Neural cell (in vitro differentiated cells): ENCODE measurements around the gene ZNF362. TPM values are rescaled to one million over a fixed set of nuclear protein-coding genes. Genes with fewer than 3 reads are reported as not detected.

Experiments
- H2AFZ ChIP-seq: fragments of 200-600, 300-800 bp; sonication (generic), shearing (Covaris generic); 2 replicates; pipeline ENCODE4 v1.6.0; 2014; ENCODE audit warnings: low read depth, mild to moderate bottlenecking, antibody characterized with exemption, low read length, moderate library complexity
- H3F3A ChIP-seq: fragments of 200-600 bp; shearing (Covaris generic); 2 replicates; pipeline ENCODE4 v1.6.1; 2016; ENCODE audit warnings: mild to moderate bottlenecking, moderate library complexity, mixed read lengths, antibody characterized with exemption, low read length; ENCODE audit not compliant: insufficient read depth, poor library complexity, severe bottlenecking
- H3K27ac ChIP-seq: fragments of 200-600, 300-800 bp; sonication (generic), shearing (Covaris generic); 2 replicates; pipeline ENCODE4 v1.5.1; 2014; ENCODE audit warnings: mild to moderate bottlenecking, low read length, moderate library complexity
- H3K27me3 ChIP-seq: fragments of 300-800, 200-600 bp; sonication (generic), shearing (Covaris generic); 2 replicates; pipeline ENCODE4 v1.6.0; 2014; ENCODE audit warnings: mild to moderate bottlenecking, low read depth, low read length, moderate library complexity; ENCODE audit not compliant: insufficient read depth
- H3K36me3 ChIP-seq: fragments of 300-800, 200-600 bp; sonication (generic), shearing (Covaris generic); 2 replicates; pipeline ENCODE4 v1.5.1; 2014; ENCODE audit warnings: mild to moderate bottlenecking, antibody characterized with exemption, low read length, moderate library complexity; ENCODE audit not compliant: insufficient read depth
- H3K4me2 ChIP-seq: fragments of 300-800, 200-600 bp; sonication (generic), shearing (Covaris generic); 2 replicates; pipeline ENCODE4 v1.6.0; 2014; ENCODE audit warnings: mild to moderate bottlenecking, low read length
- H3K4me3 ChIP-seq: fragments of 300-800, 200-600 bp; sonication (generic), shearing (Covaris generic); 2 replicates; pipeline ENCODE4 v1.5.1; 2014; ENCODE audit warnings: mild to moderate bottlenecking, low read length, moderate library complexity
- H3K79me2 ChIP-seq: fragments of 200-600 bp; shearing (Covaris generic); replicated peaks from 2 replicates; pipeline ENCODE4 v1.6.0; 2014; ENCODE audit warnings: mild to moderate bottlenecking, low read length, moderate library complexity; ENCODE audit not compliant: insufficient read depth
- H3K9ac ChIP-seq: fragments of 300-800, 200-600 bp; sonication (generic), shearing (Covaris generic); 2 replicates; pipeline ENCODE4 v1.6.1; 2016; ENCODE audit warnings: mild to moderate bottlenecking, low read length, mixed read lengths
- H3K9me2 ChIP-seq: fragments of 200-600 bp; shearing (Covaris generic); 2 replicates; pipeline ENCODE4 v1.6.1; 2016; ENCODE audit warnings: mild to moderate bottlenecking, low read length, mixed read lengths; ENCODE audit not compliant: insufficient read depth
- H3K9me3 ChIP-seq: fragments of 200-600, 300-800 bp; sonication (generic), shearing (Covaris generic); 2 replicates; pipeline ENCODE4 v1.6.1; 2016; ENCODE audit warnings: mild to moderate bottlenecking, mixed run types, low read length, moderate library complexity, mixed read lengths
- H4K20me1 ChIP-seq: fragments of 200-600 bp; shearing (Covaris generic); 2 replicates; pipeline ENCODE4 v1.6.1; 2016; ENCODE audit warnings: mild to moderate bottlenecking, mixed run types; ENCODE audit not compliant: insufficient read depth
- EP300 ChIP-seq: fragments of 450-650 bp; conservative IDR thresholded peaks from 2 replicates; pipeline ENCODE4 v1.6.1; 2014; ENCODE audit warnings: antibody characterized with exemption, mild to moderate bottlenecking, moderate library complexity; ENCODE audit not compliant: poor library complexity, severe bottlenecking
- EZH2 ChIP-seq: fragments of 200-600, 300-800 bp; shearing (Covaris generic), sonication (generic); IDR thresholded peaks from 2 replicates; pipeline ENCODE4 v1.6.1; 2014; ENCODE audit warnings: antibody characterized with exemption, low read length, borderline replicate concordance, mild to moderate bottlenecking; ENCODE audit not compliant: insufficient read depth, poor library complexity, severe bottlenecking
- MXI1 ChIP-seq: fragments of 450-650 bp; conservative IDR thresholded peaks from 2 replicates; pipeline ENCODE4 v1.6.1; 2014; ENCODE audit warnings: antibody characterized with exemption, mild to moderate bottlenecking; ENCODE audit not compliant: poor library complexity, severe bottlenecking
- POLR2AphosphoS5 ChIP-seq: IDR thresholded peaks from 2 replicates; pipeline ENCODE4 v1.6.1; 2012
- RAD21 ChIP-seq: fragments of 450-650 bp; conservative IDR thresholded peaks from 2 replicates; pipeline ENCODE4 v1.6.1; 2014; ENCODE audit warnings: antibody characterized with exemption, mild to moderate bottlenecking, moderate library complexity
- SMC3 ChIP-seq: fragments of 450-650 bp; conservative IDR thresholded peaks from 2 replicates; pipeline ENCODE4 v1.6.1; 2014; ENCODE audit warnings: antibody characterized with exemption, mild to moderate bottlenecking, moderate library complexity; ENCODE audit not compliant: poor library complexity
- TAF1 ChIP-seq: IDR thresholded peaks from 2 replicates; pipeline ENCODE4 v1.6.1; 2012; ENCODE audit warnings: low read depth
- polyA plus RNA-seq: library from polyadenylated mRNA; depleted of rRNA; stranded (reverse); fragments of >200 nt; gene quantifications from 2 replicates; pipeline ENCODE4 v1.2.3, GENCODE V29; 2014
- TF ChIP-seq, protein P1 (sequence below): fragments of 450-650 bp; IDR thresholded peaks from 2 replicates; pipeline ENCODE4 v1.5.1; 2014; ENCODE audit warnings: antibody characterized with exemption, mild to moderate bottlenecking, moderate library complexity; ENCODE audit not compliant: poor library complexity, severe bottlenecking
- TF ChIP-seq, protein P2 (sequence below): IDR thresholded peaks from 2 replicates; pipeline ENCODE4 v1.6.1; 2012; ENCODE audit warnings: borderline replicate concordance

The ZNF362 gene
- polyA plus RNA-seq, 1 donor from 2014 or later: 17.6 TPM

DNA sequence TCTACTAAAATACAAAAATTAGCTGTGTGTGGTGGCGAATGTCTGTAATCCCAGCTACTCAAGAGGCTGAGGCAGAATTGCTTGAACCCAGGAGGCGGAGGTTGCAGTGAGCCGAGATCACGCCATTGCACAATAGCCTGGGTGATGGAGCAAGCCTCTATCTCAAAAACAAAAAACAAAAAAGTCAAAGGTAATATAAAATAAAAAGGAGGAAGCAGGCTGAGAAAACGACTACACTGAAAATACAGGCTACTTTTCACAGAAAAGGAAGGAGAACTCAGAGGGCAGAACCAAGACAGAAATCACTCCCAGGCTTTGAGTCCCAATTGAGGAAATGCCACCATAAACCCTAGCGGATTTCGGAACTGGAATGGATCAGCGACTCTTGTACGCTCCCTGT, 70.5 kb downstream of the ZNF362 start:
- Histone ChIP-seq H3F3A (no peaks in the 10 kb centered on the region), H3K4me3 (no peak overlapping the region), H3K27me3 (no peaks in the 10 kb centered on the region), H3K36me3 (peaks cover 48% of the 10 kb centered on the region), H2AFZ (no peak overlapping the region), H4K20me1 (peaks cover 13% of the 10 kb centered on the region), H3K4me2 (no peak overlapping the region), H3K79me2 (peaks cover 5% of the 10 kb centered on the region), H3K9me2 (no peaks in the 10 kb centered on the region), H3K27ac (no peak overlapping the region), H3K9ac (no peak overlapping the region), H3K9me3 (no peaks in the 10 kb centered on the region)
- TF ChIP-seq RAD21 (no peak), EP300 (no peak), MXI1 (no peak), SMC3 (no peak), EZH2 (no peak), TAF1 (no peak), POLR2AphosphoS5 (no peak)
- TF ChIP-seq, protein P1, sequence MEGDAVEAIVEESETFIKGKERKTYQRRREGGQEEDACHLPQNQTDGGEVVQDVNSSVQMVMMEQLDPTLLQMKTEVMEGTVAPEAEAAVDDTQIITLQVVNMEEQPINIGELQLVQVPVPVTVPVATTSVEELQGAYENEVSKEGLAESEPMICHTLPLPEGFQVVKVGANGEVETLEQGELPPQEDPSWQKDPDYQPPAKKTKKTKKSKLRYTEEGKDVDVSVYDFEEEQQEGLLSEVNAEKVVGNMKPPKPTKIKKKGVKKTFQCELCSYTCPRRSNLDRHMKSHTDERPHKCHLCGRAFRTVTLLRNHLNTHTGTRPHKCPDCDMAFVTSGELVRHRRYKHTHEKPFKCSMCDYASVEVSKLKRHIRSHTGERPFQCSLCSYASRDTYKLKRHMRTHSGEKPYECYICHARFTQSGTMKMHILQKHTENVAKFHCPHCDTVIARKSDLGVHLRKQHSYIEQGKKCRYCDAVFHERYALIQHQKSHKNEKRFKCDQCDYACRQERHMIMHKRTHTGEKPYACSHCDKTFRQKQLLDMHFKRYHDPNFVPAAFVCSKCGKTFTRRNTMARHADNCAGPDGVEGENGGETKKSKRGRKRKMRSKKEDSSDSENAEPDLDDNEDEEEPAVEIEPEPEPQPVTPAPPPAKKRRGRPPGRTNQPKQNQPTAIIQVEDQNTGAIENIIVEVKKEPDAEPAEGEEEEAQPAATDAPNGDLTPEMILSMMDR: no peak
- TF ChIP-seq, protein P2, sequence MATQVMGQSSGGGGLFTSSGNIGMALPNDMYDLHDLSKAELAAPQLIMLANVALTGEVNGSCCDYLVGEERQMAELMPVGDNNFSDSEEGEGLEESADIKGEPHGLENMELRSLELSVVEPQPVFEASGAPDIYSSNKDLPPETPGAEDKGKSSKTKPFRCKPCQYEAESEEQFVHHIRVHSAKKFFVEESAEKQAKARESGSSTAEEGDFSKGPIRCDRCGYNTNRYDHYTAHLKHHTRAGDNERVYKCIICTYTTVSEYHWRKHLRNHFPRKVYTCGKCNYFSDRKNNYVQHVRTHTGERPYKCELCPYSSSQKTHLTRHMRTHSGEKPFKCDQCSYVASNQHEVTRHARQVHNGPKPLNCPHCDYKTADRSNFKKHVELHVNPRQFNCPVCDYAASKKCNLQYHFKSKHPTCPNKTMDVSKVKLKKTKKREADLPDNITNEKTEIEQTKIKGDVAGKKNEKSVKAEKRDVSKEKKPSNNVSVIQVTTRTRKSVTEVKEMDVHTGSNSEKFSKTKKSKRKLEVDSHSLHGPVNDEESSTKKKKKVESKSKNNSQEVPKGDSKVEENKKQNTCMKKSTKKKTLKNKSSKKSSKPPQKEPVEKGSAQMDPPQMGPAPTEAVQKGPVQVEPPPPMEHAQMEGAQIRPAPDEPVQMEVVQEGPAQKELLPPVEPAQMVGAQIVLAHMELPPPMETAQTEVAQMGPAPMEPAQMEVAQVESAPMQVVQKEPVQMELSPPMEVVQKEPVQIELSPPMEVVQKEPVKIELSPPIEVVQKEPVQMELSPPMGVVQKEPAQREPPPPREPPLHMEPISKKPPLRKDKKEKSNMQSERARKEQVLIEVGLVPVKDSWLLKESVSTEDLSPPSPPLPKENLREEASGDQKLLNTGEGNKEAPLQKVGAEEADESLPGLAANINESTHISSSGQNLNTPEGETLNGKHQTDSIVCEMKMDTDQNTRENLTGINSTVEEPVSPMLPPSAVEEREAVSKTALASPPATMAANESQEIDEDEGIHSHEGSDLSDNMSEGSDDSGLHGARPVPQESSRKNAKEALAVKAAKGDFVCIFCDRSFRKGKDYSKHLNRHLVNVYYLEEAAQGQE: no peak

DNA sequence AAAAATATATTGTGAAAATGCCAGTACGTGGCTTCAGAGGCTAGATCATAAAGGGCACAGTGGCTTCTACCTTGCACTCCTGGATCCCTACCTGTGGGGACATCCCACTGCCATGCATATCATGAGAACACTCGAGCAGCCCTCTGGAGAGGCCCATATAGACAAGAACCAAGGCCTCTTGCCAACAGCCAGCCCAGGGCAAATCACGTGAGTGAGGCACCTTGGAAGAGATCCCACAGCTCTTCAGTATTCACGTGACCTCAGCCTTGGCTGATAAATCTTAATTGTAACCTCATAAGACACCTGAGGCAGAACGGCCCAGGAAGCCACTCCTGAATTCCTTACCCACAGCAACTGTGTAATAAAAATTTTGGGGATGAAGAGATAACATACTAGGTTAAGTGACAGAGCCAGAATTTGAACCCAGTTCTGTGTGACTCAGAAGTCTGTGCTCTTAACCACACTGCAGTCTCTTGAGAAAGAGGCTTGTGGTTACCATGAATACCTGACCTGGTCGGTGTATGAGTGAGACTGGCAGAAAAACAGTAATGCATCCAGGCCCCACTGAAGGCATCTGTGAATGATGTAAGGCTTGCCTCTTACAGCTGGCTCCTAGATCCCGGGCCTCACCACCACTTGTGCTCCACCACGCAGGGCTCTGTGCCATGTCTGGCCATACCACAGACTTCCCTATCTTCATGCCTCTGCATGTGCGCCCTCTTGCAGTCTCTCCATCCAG, 71.5 kb downstream of the ZNF362 start:
- H3K4me3 ChIP-seq: no peak overlapping the region
- H3K79me2 ChIP-seq: peaks cover 14% of the 10 kb centered on the region
- H3K4me2 ChIP-seq: no peak overlapping the region
- no peak overlapping the region for H2AFZ ChIP-seq
- no peaks in the 10 kb centered on the region for H3K9me3 ChIP-seq
- TF ChIP-seq MXI1 (no peak), SMC3 (no peak)
- no peaks in the 10 kb centered on the region for H3K27me3 ChIP-seq
- H4K20me1 ChIP-seq: peaks cover 22% of the 10 kb centered on the region
- H3K36me3 ChIP-seq: peaks cover 56% of the 10 kb centered on the region
- H3F3A ChIP-seq: no peaks in the 10 kb centered on the region
- no peak overlapping the region for H3K9ac ChIP-seq
- no peaks in the 10 kb centered on the region for H3K9me2 ChIP-seq
- no peak overlapping the region for H3K27ac ChIP-seq
